Fibroblast of skin of abdomen (primary cell): ENCODE data around the gene DOK4.

Source experiments
- DNase-seq: peaks from one replicate; pipeline ENCODE4 v3.0.0-alpha.2; 2013

The DOK4 gene

DNA sequence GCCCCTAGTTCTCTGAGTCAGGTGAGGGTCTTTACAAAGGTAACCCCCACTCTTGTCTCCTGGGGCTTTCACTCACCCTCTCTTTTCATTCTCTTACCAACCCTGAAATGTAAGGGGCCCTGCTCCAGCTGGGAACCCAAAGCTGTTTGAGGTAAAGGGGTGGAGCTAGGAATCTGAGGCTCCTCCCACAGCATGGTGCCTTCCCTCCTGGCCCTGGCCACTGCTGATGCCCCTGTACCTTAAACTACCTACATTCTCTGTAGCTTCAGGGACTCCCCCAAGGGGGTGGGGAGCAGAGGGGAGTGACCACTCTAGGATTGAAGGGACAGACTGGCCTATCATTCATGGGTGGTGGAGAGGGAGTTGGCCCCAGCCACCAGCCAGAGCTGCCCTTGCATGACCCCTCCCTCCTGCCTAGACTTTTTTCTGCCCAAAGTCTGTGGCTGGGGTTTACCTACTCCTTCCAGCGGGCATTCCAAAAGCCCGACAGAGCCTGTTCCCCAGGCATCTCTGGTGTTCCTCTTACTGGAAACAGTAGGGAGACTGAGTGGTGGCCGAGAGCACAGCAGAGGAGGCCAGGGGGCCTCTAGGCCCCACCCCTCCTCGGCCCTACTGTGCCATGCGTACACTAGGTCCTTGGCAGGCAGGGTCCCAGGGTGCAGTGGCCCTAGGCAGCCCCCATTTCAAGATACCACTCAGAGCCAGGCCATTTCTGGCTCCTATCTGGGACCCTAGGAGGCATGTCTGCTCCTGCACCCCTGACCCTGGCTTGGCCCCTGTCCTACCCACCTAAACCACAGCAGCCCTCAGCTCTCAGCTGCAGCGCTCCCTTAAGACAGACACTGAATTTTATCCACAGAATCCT, 9.5 kb downstream of the DOK4 start:
- DNase-seq, result peak; percentile 9

GRCh38 chr16:57475711-57476339, 10.5 kb downstream of the DOK4 start:
- peak; percentile 31 for DNase-seq

DNA sequence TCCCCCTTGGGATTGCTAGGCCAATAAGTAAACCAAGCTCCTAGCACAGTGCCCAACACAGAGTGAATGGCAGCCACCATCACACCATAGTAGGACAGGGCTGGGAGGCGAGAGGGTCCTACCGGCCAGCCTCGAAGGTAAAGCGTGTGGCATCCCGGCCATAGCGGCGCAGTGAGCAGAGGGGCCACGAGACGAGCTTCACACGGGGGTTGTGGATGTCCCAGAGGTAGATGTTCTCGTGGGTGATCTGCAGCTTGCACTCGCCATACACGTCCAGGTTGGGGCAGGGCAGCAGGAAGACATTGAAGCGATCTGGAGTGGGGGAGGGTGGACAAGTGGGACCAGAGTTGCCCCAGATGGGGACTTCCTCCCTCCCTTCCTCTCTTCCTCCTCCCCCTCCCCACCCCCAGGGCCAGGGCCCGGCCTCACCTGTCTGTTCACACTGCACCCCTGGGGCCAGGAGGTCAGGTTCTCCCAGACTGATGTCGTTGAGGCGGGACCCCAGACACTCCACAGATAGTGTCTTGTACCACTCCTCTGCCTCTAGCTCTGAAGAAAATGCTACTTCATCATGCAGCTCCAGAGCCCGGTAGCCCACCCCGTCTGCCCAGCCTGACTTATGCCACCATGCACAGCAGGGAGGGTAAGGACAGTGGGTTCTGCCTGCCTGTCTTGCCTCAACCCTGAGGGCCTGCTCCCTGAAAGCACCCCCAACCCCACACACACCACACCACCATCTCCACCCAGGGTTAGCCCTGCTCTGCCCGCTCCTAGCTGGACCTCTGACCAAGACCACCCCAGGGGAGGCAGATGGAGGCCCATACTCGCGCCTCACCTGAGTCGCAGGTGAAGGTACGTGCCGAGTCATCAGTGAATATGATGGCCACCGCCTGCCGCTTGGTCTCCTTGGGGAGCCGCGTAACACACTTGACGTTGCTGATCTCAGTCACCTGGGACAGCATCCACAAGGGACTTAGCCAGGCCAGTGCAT, 11.3 kb downstream of the DOK4 start:
- DNase-seq, result no peak

DNA sequence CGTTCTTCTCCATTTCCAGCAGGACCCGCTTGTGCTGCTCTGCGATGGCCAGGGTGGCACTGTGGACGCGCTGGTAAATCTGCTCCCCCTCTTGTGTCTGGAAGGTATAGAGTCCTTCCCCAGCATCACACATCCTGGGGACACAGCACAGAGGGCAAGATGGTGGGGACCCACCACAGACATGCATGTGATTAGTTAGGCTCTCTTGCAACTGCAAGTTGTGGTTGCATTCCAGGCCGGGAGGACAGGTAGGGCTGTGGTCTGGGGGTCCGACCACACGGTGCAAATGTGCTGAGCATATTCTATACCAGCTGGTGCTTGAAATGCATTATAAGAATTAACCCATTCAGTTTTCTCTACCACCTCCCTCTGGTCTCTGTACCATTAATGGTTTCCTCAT, 12.4 kb downstream of the DOK4 start:
- no peak for DNase-seq

GRCh38 chr16:57473176-57473840, 13.0 kb downstream of the DOK4 start:
- no peak for DNase-seq

DNA sequence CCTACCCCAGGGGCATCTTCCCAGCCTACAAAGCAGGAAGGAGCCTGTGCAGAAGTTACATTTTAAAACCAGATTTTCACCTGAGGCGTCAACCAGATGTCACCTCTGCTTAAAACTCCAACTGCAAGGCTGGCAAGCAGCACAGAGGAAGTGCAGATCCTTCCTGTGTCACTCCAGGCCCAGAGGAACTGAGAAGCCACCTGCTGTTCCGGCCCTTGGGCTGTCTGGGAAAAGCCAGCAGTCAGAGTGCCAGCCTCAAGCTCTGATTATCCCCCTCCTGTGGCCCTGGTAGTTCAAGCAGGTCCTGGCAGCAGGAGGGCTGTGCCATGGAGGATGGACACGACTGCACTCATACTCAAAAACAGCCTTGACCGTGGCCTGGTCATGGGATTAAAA, 13.6 kb downstream of the DOK4 start:
- no peak for DNase-seq

DNA sequence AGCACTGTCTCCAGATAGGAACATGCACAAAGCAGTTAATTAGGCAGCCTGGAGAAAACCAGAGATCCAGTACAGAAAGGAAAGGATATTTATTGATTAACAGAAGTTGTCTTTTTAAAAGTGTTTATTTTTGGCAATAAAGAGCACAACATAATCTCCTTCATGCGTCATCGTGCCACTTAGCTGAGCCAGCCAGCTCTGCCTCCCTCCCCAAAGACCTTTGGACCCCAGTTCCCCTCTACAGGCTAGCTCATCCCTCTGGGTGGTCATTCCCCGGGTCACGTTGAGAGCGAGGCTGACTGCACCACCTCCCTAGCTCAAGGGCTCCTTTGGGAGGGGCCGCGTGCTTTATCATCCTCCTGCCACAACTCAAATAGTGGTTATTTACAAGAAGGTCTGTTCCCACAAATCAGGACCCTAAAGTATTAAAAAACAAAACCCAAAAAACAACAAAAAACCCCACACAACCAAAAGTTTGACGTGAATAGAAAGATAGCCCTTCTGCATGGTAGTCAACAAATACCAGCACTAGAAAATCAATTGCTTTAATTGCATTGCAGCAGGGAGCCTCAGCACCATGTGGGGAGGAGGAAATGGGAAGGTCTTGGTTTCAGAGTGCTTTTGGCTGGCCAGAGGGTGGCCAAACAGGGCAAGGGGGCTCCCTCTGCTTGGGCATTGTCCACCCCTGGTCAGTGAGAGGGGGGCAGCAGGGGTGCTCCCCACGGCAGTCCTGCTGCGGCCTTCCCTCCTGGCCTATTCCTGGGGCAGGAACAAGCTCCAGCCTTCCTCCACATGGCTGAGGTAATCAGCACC, 14.2 kb downstream of the DOK4 start:
- no peak for DNase-seq

DNA sequence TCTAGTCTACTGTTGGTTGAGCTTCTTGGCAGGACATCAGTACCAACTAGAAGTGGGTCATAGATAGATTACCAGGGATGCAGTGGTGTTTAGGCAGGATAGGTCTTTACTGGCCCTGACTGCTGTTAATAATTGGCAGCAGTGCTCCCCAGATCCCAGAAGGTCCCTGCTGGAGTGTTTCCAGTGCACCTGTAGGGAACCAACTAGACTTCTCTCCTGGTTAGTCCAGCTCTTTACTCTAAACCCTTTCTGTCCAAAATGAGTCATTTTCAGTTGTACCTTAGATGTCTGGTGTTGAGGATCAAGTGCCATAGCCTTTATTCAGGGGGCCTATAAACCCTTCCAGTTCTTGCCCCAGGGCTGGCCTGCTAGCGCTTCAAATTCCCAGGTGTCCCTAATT, 15.1 kb downstream of the DOK4 start:
- no peak for DNase-seq

GRCh38 chr16:57470711-57471110, 15.6 kb downstream of the DOK4 start:
- no peak for DNase-seq

GRCh38 chr16:57469917-57470470, 16.3 kb downstream of the DOK4 start:
- no peak for DNase-seq

GRCh38 chr16:57469046-57469445, 17.2 kb downstream of the DOK4 start:
- no peak for DNase-seq

DNA sequence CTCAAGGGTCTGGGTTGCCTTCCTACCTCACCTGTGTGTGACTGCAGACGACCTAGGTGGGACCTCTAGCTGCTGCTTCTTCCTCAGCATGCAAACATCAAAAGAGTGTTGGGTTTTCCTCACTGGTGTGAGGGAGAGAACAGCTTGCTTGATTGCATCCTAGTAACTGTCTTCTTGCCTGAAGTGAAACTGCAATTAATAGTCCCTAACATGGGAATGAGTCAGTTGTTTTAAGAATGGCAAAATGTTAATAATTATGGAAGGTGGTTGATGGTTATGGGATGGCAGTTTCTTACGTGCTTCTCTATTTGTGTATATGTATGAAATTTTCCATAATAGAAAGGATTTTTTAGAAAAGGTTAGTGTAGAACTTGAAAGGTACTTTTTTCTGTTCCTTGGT, 17.9 kb downstream of the DOK4 start:
- no peak for DNase-seq

DNA sequence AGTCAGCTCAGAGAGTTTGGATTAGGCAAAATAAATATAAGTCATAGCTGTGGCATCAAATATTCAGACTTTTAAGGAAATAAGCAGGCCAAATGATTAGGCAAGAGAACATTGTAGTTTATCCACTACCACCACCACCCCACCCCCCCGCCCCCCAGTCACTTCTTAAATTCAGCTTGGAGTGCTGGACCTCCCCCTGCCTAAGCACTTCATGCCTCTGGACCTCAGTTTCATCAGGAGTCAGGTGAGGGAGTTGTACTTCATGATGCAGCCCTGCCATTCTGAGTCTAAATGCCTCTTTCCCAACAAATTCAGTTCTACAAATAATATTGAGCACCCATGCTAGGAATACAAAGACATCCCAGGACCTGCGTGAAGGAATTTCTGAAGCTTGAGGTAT, 21.8 kb downstream of the DOK4 start:
- no peak for DNase-seq

GRCh38 chr16:57462978-57463362, 23.3 kb downstream of the DOK4 start:
- no peak for DNase-seq

DNA sequence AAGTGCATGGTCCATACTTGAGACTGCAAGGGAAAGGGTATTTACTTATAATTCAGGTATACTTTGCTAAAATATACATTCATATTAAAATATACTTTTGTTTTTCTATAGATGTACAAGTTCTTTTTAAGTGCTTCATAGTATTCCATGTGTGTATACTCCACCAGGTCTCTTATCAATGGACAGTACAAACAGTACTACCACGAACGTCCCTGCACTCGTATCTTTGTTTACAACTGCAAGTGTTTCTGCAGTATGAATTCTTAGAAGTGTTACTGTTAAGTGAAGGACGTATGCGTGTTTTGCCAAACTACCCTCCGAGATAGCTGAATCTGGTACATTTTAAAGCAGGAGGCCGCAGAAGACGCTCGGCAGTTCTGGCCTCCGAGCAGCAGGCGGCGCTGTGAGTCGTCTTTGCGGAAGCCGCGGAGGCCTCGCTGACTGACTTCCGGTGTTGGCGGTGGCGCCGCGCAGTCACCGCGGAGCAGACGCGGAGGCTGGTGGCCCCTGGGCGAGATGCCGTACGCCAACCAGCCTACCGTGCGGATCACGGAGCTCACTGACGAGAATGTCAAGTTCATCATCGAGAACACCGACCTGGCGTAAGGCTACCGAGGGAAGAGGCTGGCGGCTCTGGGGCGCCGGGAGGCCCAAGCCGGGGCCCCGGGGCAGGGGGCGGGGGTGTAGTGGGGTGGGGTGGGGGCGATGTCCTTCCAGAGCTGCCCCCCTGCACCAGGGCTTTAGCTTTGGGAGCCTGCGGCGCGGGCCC, 23.9 kb downstream of the DOK4 start, which contains the start of gene POLR2C:
TSS of gene POLR2C (plus strand) at position 471 of the 769 bp plus-strand sequence. CDS start at position 517, 46 bp downstream.
- DNase-seq, result peak; percentile 81

DNA sequence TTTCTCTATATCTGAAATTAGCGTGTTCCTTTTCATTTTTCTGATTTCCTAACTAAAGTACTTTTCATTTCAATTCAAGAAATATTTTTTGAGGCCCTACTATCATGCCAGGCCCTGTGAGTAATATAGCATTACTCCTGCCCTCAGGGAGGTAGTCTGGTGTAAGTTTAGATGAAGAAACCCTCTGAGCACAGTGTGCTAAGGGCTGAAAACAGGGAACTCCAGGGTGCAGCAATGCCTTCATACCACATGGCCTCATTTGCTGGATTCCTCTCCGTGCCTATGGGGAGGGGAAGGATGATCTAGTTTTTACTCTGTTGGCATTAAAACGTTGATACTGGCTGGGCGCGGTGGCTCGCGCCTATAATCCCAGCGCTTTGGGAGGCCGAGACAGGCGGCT, 34.3 kb downstream of the DOK4 start:
- DNase-seq, result no peak

- peak; percentile 93 for DNase-seq
Measured at GRCh38 chr16:57447186-57447962, 38.9 kb downstream of the DOK4 start, which contains the start of the genes CIAPIN1 and COQ9. Gene CIAPIN1 (minus strand): TSS chr16:57447385. CDS start chr16:57440928, 6,457 bp downstream. Gene COQ9 (plus strand): TSS chr16:57447479. CDS start chr16:57447506, 27 bp downstream.

- peak; percentile 17 for DNase-seq
Measured at GRCh38 chr16:57446531-57447185, 39.6 kb downstream of the DOK4 start.

- no peak for DNase-seq
Measured at GRCh38 chr16:57445510-57445909, 40.8 kb downstream of the DOK4 start.
